HG03280 (cell line): Measurements from ENCODE around the gene NOTCH3.

Experiments
- ATAC-seq: cut with Tn5 transposase; IDR thresholded peaks from one replicate; pipeline ENCODE4 v1.9.1; 2021; ENCODE audit warnings: mild to moderate bottlenecking, moderate library complexity; ENCODE audit not compliant: unreplicated experiment

The NOTCH3 gene

DNA sequence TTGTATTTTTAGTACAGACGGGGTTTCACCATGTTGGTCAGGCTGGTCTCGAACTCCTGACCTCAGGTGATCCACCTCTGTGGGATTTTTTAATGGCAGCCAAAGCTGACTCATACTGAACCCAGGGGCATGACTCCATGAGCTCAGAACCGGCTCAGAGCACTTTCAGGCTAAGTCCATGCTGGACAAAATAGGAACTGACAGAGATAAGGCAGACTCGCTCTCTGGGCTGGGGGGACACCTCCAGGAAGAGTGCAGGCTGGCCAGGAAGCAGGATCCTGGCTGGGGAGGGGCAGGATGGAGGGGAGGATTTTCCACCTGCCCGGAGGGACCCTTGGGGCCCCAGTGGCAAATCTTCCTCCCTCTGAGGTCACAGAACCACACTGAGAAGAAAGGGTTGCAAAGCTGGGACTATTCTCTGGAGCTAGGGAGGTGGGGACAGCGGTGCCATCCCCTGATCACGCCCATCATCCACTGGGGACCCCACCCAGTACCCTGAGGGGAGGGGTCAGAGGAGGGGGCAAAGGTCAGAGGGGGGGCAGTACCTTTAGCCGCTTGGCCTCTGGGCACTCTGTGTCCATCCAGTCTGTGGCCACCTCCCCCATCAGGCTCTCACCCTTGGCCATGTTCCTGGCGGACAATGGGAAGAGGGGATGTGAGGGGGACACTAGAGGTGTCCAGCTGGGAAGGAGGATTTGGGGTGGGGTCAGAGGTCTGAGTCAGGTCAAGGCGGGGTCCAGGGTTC lies 31.1 kb downstream of the NOTCH3 start:
- ATAC-seq: no peak

DNA sequence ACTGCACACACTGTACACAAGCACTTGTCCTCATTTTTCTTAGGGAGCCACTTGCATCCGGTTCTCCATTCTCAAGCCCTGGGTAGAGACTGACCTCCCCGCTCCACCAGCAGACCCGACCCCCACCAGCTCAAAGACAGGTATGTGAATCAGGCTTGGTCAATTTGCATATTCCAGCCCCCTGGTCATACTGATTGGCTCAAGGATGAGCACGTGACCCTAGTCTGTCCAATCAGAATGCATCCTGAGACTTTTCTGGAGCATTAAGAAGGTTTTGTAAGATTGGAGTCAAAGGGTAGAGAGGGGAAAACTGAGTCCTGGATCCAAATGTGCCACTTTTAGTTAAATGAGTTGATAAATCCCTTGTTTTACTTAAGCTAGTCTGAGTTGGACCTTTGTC lies 34.1 kb downstream of the NOTCH3 start:
- ATAC-seq: no peak

DNA sequence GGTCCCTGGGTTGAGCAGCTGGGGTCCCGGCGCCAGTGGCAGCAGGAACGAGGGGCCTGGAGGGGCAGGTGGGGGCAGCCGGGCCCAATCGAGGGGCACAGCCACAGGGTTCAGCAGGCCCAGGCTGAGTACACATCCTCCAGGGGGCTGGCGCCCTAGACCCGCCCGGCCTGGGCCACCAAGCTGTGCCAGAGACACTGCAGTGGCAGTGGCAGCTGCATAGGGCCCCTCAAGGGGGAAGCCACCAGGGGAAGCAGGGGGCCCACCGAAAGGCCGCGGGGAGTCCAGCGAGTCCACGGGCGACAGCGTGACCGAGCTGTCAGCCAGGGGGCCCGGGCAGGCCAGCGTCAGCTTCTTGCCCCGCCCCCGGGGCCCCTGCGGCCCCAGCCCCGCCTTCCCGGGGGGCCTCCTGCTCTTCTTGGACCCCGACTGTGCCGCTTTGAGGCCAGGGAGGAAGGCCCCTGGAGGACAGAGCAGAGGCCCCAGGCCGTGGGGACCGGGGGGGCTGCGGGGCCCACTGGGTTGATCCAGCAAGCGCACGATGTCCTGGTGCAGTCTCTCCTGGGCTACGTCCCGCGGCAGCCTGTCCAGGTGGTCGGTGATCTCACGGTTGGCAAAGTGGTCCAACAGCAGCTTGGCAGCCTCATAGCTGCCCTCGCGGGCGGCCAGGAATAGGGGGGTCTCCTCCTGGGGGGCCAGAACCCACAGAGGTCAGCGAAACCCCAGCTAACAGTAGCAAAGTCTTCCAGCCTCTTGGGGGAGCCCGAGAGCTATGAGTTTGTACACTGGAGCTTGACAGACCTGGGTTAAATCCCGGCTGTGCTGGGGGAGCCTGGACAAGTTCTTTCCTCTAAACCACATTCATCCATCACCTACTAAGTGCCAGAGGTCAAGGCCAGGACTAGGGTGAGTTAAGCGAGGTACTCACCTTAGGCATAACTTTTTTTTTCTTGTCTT lies 39.5 kb downstream of the NOTCH3 start:
- ATAC-seq: no peak

DNA sequence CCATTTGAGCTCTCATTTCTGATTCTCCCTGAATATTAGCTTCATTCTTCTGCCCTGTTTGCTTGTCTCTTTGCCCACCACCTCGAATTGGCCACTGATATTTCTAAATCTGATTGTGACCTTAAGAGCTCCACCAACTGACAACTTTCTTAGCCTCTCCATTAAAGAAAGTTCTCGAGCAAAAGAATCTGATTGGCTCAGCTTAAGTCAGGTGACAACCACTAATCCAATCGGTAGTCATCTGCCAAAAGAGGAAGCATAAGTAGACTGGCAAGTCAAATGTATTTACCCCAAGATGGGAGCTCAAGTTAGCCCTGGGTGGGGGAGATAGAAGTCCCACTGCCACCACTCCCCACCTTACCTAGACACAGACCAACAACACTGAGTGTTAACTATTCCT lies 41.5 kb downstream of the NOTCH3 start:
- no peak for ATAC-seq

DNA sequence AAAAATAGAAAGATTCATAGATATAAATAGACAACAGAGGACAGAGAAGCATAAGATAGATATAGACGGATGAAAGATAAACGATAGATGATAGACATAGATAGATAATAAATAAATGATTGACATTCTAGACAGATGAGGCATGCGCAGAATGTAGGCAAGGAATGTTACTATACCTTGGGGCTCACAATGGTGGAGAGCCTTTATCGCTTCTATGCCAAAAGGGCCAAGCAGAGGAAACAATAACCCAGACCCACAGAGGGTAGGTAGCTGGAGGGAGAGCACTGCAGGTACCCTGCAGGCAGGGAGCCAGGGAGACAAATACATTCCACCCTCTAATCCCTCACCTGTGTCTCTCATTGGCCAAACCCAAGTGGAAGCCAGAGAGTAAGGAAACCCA lies 44.4 kb downstream of the NOTCH3 start:
- no peak for ATAC-seq

DNA sequence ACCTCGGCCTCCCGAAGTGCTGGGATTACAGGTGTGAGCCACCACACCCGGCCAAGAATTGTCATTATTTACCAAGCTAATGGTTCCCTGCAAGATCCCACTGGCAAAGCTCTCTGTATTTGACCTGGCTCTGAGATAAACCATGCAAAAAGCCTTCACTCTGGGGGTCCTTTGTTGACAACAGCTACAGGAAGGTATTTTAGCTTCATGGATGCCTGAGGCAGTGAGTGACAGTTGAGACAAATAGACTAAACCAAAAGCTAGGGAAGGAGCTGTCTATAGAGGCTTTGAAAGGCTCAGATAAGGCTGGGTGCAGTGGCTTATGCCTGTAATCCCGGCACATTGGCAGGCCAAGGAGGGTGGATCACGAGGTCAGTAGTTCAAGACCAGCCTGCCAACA lies 45.5 kb downstream of the NOTCH3 start:
- no peak for ATAC-seq

DNA sequence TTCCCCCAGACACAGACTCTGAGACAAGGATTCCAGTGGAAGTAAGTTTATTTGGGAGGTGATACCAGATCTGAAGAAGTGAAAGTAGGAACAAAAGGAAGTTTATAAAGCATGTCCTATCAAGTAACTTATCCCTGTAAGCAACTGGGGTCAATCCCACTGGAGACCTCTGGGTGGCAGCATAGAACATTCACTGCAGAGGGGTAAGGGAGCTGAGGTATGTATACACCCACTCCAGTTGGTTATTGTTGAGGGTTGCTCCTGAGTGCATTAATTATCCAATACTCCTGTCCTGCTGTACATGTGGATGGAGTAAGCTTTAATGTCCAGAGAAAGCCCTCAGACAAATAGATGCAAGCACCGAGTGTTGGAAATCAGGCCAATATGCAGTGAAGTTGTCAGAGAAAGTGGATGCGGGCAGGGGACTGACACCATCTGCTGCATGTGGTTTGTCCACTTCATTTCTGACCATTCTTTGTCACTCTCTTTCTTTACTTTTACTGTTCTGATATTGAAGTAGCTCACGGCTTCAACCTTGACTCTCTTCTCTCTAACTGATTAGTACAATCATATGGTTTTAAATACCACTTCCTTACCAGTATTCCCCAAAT lies 46.7 kb downstream of the NOTCH3 start:
- no peak for ATAC-seq

DNA sequence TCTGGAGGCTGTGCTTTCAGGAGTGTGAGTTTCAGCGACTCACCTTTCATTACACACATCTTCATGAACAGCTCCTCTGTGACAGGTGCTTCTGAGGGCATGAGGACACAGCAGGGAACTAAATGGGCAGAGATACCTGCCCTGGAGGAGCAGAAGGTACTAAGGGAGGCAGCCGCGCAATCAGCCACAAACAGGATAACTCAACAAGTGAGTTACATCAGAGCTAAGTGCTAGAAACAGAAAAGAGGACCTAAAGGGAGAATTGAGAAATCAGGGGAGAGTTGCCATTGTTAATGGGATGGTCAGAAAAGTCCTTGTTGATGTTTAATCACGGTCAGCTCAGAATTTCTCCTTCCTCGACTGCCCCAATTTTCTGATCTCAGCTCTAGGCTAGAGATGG lies 51.1 kb downstream of the NOTCH3 start:
- ATAC-seq: no peak

DNA sequence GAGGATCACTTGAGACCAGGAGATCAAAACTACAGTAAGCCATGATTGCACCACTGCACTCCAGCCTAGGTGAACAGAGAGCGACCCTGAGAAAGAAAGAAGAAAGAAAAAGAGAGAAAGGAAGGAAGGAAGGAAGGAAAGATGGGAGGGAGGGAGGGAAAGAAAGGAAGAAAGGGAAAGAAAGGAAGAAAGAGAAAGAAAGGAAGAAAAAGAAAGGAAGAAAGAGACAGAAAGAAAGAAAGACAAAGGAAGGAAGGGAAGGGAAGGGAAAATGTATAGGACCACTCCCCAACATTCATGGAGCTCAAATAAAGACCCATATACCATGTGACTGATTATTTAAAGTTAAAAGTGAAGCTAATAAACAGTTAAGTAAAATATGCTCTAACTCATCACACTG lies 53.7 kb downstream of the NOTCH3 start:
- ATAC-seq: no peak

DNA sequence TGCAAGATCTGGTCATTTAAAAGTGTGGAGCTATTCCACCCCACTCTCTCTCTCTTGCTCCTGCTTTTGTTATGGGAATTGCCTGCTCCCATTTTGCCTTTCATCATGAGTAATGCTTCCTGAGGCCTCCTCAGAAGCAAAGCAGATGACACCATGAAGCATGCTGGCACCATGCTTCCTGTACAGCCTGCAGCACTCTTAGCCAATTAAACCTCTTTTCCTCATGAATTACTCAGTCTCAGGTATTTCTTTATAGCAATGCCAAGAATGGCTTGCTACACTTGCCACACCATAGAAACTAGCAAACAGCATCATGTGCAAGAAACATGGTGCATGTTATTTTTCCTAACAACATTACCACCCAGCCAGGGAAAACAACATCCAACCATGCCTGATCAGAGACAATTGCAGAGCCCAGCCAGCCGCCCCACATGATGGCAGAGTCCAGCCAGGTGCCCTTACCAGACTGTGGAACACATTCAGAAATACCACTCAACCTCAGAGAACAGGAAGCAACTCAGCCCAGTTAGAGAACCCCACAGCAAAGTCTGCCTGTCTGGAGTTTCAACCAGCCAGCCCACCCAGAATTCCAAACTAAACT lies 56.6 kb downstream of the NOTCH3 start:
- no peak for ATAC-seq

DNA sequence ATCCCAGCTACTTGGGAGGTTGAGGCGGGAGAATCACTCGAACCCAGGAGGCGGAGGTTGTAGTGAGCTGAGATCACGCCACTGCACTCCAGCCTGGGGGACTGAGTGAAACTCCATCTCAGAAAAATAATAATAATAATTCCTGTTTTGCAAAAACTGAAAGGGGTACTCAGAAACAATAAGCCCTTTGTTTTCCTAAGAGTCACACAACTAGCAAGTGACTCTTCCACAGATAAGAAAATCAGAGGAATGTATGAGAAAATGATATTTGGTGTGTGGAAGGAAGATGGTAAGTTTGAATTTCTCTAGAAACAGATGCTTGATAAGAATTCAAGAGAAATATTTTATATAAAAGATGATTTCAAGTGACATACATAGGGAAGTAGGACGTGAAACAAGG lies 58.5 kb downstream of the NOTCH3 start:
- ATAC-seq: no peak

DNA sequence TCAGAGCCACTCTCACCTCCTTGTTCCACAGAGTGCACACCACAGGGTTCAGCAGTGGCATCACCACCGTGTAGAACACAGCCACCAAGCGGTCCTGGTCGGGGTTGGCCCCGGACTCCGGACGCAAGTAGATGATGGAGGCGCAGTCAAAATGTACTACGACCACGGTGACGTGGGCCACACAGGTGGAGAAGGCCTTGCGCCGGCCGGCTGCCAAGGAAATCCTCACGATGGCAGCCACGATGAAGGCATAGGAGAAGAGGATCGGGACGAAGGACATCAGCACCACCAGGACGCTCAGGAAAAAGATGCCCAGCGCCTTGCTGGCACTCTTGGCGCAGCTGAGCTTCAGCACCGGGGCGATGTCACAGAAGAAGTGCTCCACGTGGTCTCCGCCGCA lies 59.7 kb downstream of the NOTCH3 start:
- no peak for ATAC-seq

DNA sequence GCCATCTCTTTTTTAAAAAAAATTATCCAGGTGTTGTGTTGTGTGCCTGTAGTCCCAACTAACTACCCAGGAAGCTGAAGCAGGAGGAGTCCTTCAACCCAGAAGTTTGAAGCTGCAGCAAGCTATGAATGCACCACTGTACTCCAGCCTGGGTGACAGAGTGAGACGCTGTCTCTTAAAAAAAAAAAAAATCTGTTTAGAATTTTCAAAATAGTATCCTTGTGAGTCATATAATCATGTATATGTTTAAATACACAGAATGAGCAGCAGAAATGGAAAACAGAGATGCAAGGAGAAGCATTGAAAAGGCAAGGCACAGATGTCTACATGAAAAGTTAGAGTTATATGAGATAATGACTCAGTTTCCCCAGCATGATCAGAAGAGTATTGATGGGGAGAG lies 62.4 kb downstream of the NOTCH3 start:
- ATAC-seq: no peak

DNA sequence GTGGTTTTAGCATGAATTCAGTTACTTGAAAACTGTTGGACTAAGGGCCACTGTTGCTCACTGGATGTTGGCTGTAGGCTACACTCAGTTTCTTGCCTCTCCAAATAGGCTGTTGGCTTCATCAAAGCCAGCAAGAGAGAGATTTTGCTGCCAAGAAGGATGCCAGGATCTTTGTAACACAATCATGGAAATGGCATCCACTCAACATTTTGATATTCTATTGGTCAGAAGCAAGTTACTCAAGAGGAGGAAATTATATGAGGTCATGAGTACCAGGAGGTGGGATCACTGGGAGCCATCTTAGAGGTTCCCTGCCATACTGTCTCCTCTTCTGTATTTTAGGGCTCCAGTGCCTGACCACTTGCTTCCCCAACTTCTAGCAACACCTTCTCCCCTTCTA lies 63.0 kb downstream of the NOTCH3 start:
- ATAC-seq: no peak

DNA sequence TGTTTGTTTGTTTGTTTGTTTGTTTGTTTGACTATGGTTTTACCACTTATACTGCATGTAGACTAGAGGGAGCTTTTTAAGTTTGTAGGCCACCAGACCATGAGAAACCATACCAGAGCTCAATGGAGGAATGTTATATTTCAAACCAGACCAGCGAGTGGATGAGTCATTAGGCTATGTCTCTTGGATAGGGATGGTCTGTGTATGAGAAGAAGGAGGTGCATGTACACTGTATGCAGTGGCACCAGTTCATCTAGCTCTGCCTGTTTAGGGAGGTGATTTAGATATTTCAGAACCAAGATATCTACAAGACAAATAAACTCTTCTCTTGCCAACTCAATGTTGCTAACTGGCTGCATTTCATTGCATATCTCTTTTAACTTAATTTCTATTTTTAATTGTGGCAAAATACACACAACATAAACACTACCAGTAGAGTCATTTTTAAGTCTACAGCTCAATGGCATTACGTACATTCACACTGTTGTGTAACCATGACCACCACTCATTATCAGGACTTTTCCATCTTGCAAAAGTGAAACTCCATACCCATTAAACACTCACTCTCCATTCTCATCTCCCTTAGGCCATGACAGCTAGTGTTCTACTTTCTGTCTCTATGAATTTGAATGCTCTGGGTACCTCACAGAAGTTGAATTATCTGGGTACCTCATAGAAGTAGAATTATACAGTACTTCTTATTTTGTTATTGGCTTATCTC lies 64.4 kb downstream of the NOTCH3 start:
- no peak for ATAC-seq

DNA sequence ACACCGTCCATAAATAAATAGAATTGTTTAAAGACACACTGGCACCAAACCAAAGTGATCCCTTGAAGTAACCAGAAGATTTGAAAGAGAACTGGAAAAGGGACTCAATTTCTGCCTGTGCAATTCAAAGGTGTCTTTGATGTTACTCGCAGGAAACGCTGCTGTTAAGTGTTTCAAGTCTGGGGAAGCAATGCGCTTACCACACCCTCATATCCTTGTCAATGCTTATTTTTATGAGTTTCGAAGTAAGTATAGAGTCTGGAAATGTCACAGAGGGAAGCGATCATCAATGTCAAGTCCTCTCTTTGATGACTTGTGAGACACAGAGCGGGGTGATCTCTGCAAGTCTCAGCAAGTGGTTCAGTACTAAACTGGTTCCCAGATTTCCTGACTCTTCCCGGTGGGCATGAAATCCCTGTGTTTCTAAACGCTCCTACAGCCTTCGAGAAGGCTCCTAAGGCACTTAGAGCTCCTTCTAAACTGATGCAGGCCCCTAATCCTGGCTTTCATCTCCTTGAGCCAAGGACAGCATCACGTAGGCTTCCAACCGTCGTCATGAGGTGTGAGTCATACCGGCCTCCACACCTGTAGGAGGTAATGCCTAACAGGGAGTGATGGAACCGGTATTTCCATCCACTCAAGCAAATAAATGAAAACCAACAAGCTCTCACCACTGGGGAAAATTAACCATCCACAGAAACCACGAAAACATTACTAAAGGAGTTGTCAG lies 70.8 kb downstream of the NOTCH3 start:
- no peak for ATAC-seq

DNA sequence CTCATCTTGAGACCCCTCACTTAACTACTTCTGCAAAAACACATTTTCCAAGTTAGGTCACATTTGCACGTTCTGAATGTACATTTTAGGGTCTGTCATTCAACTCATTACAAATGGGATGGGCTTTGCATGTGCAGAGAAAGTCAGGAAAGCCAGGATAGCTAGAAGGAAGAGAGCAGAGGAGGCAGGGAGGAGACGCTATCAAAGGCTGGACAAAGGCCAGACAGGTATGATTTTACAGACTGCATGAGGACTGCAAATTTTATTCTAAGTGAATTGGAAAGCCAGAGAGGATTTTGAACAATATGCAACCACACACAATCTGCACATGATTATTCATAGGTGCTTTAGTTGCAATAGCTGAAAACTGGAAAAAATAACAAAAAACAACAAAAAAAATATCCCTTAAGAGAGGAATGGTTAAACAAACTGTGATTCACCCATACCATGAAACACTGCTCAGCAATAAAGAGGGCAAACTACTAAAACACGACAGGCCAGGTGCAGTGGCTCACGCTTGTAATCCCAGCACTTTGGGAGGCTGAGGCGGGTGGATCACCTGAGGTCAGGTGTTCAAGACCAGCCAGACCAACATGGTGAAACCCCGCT lies 72.5 kb downstream of the NOTCH3 start:
- no peak for ATAC-seq

DNA sequence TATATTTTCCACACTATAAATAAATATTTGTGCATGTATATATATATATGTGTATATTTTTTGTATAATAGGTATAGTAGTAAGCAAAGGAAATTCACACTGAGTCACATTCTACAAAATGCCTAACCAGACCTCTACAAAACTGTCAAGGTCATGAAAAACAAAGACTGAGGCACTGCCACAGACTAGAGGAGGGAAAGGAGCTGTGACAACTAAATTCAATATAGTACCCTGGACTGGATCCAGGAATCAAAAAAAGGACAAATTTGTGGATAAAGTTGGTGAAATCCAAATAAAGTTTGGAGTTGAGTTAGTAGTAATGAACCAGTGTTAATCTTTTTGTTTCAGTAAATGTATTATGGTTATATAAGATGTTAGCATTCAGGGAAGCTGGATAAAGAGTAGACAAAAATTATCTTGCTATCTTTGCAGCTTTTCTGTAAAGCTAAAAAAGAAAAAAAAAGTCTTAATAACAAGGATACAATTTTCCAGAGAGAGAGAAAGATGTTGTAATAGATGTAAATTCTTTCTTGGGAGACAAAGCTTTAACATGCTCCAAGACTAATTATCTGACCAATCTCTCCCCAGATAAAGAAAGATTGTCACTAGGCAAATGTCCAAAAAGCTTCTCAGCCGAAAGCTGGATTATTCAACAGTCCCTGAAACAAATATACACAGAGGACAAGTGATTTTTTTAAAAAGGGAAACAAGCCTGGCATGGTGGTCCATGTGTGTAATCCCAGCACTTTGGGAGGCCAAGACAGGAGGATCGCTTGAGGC lies 74.5 kb downstream of the NOTCH3 start:
- no peak for ATAC-seq
